ENCODE data around the gene PRM1. TPM values are rescaled to one million over a fixed set of nuclear protein-coding genes. Genes with fewer than 3 reads are reported as not detected.

The PRM1 gene
- total and polyA plus RNA-seq, 4 donors = not detected

GRCh38 chr16:11271610-11272009 is 9.5 kb downstream of the PRM1 start:
- no peak overlapping the region for H3K4me3 ChIP-seq
- no peak for TF ChIP-seq CTCF (IDR thresholded peaks at IDR 0.05; ENCODE audit: control extremely low read depth, extremely low read depth)
- H3K9me3 ChIP-seq (ENCODE audit: control insufficient read depth in 4 of 4, insufficient read depth in 3 of 4, low read length in 3 of 4) = no peaks in the 10 kb centered on the region
- H3K4me1 ChIP-seq (ENCODE audit: control insufficient read depth in 5 of 5, insufficient read depth in 5 of 5, low read length in 5 of 5) = peaks cover 0 to 15% (median 0%) of the 10 kb centered on the region in 5 donors
- no peaks in the 10 kb centered on the region for H3K36me3 ChIP-seq (ENCODE audit: control insufficient read depth in 4 of 4, insufficient read depth in 4 of 4, low read length in 4 of 4)
- H3K27me3 ChIP-seq (ENCODE audit: control insufficient read depth in 3 of 3, insufficient read depth in 3 of 3, low read length in 2 of 3) = no peaks in the 10 kb centered on the region
- H3K9ac ChIP-seq (ENCODE audit: insufficient read depth in 1 of 2, low read length in 2 of 2) = no peak overlapping the region
- H3K27ac ChIP-seq (ENCODE audit: low read depth in 1 of 2, low read length in 1 of 2) = no peak overlapping the region
- WGBS, 2 donors = 97% methylated on average over 10 of the region's 10 CpGs
- ATAC-seq (ENCODE audit: insufficient read depth, low FRiP score) (no peak), DNase-seq (no peak)

GRCh38 chr16:11270602-11271162 is 10.4 kb downstream of the PRM1 start:
- no peaks in the 10 kb centered on the region for H3K9me3 ChIP-seq (ENCODE audit: control insufficient read depth in 4 of 4, insufficient read depth in 3 of 4, low read length in 3 of 4)
- no peaks in the 10 kb centered on the region for H3K36me3 ChIP-seq (ENCODE audit: control insufficient read depth in 4 of 4, insufficient read depth in 4 of 4, low read length in 4 of 4)
- ATAC-seq (ENCODE audit: insufficient read depth, low FRiP score) (no peak), DNase-seq (no peak)
- 95 to 96% methylated on average over 2 of the region's 2 CpGs for WGBS, 2 donors
- H3K4me3 ChIP-seq = no peak overlapping the region
- H3K9ac ChIP-seq (ENCODE audit: insufficient read depth in 1 of 2, low read length in 2 of 2) = no peak overlapping the region
- H3K27ac ChIP-seq (ENCODE audit: low read depth in 1 of 2, low read length in 1 of 2) = no peak overlapping the region
- H3K4me1 ChIP-seq (ENCODE audit: control insufficient read depth in 5 of 5, insufficient read depth in 5 of 5, low read length in 5 of 5) = peaks cover 0 to 15% (median 0%) of the 10 kb centered on the region in 5 donors
- no peaks in the 10 kb centered on the region for H3K27me3 ChIP-seq (ENCODE audit: control insufficient read depth in 3 of 3, insufficient read depth in 3 of 3, low read length in 2 of 3)
- TF ChIP-seq CTCF (IDR thresholded peaks at IDR 0.05; ENCODE audit: control extremely low read depth, extremely low read depth) = no peak

GRCh38 chr16:11268921-11269375 is 12.2 kb downstream of the PRM1 start, which contains the start of gene TNP2:
TNP2 (minus strand) TSS chr16:11269325; CDS start chr16:11269262, 63 bp downstream.
- H3K4me3 ChIP-seq = no peak within 1 kb of the TSS
- ATAC-seq (ENCODE audit: insufficient read depth, low FRiP score) = no peak
- no peak for DNase-seq
- peaks cover 0 to 13% (median 0%) of the 10 kb centered on the region in 5 donors for H3K4me1 ChIP-seq (ENCODE audit: control insufficient read depth in 5 of 5, insufficient read depth in 5 of 5, low read length in 5 of 5)
- H3K9me3 ChIP-seq (ENCODE audit: control insufficient read depth in 4 of 4, insufficient read depth in 3 of 4, low read length in 3 of 4) = no peaks in the 10 kb centered on the region
- H3K9ac ChIP-seq (ENCODE audit: insufficient read depth in 1 of 2, low read length in 2 of 2) = no peak within 1 kb of the TSS
- H3K27ac ChIP-seq (ENCODE audit: low read depth in 1 of 2, low read length in 1 of 2) = no peak within 1 kb of the TSS
- WGBS, 2 donors = 90 to 97% methylated on average over 11 of the region's 11 CpGs
- no peaks in the 10 kb centered on the region for H3K27me3 ChIP-seq (ENCODE audit: control insufficient read depth in 3 of 3, insufficient read depth in 3 of 3, low read length in 2 of 3)
- no peaks in the 10 kb centered on the region for H3K36me3 ChIP-seq (ENCODE audit: control insufficient read depth in 4 of 4, insufficient read depth in 4 of 4, low read length in 4 of 4)
- TF ChIP-seq CTCF (IDR thresholded peaks at IDR 0.05; ENCODE audit: control extremely low read depth, extremely low read depth) = no peak

GRCh38 chr16:11265124-11265523 is 16.0 kb downstream of the PRM1 start:
- no peaks in the 10 kb centered on the region for H3K27me3 ChIP-seq (ENCODE audit: control insufficient read depth in 3 of 3, insufficient read depth in 3 of 3, low read length in 2 of 3)
- 82 to 87% methylated on average over 7 of the region's 7 CpGs for WGBS, 2 donors
- no peaks in the 10 kb centered on the region for H3K36me3 ChIP-seq (ENCODE audit: control insufficient read depth in 4 of 4, insufficient read depth in 4 of 4, low read length in 4 of 4)
- H3K4me1 ChIP-seq (ENCODE audit: control insufficient read depth in 5 of 5, insufficient read depth in 5 of 5, low read length in 5 of 5) = peaks cover 0 to 7% (median 0%) of the 10 kb centered on the region in 5 donors
- ATAC-seq (ENCODE audit: insufficient read depth, low FRiP score) (no peak), DNase-seq (no peak)
- no peak for TF ChIP-seq CTCF (IDR thresholded peaks at IDR 0.05; ENCODE audit: control extremely low read depth, extremely low read depth)
- H3K9ac ChIP-seq (ENCODE audit: insufficient read depth in 1 of 2, low read length in 2 of 2) = no peak overlapping the region
- no peak overlapping the region for H3K27ac ChIP-seq (ENCODE audit: low read depth in 1 of 2, low read length in 1 of 2)
- H3K9me3 ChIP-seq (ENCODE audit: control insufficient read depth in 4 of 4, insufficient read depth in 3 of 4, low read length in 3 of 4) = no peaks in the 10 kb centered on the region
- H3K4me3 ChIP-seq = no peak overlapping the region

All from lung (tissue), 12 donors.